ENCODE data around the gene SRGAP1.

DNA sequence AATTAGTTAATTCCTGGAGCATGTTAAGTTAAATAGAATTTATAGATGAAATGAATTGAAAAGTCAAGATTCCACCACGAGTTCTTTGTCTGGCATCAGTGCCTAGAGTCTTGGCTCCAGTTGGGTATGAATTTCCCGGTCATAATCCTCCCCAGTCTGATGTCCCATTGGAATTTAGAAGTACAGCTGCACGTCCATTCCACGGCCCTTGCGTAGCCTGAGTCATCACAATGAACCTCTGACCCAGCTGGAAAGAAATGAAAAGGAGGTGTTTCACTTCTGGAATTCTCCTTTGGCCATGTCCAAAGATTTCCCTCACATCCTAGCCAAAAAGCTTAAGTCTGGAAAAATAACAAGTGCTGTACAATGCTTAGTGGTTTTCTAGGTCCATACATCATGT lies 254.9 kb downstream of the SRGAP1 start:
- no peak for TF ChIP-seq EZH2phosphoT487 (IDR thresholded peaks at IDR 0.05; ENCODE audit: insufficient read depth, low read depth)
- no peak for TF ChIP-seq EZH2 (IDR thresholded peaks at IDR 0.05; ENCODE audit: insufficient read depth, poor library complexity, severe bottlenecking)
